ENCODE results near the gene SLC66A2. TPM values are rescaled to one million over a fixed set of nuclear protein-coding genes. Genes with fewer than 3 reads are reported as not detected.

Gene SLC66A2
- total RNA-seq, 2 donors from 2014 or later, result 30.4 to 50.8 TPM

GRCh38 chr18:79863161-79864005, 88.1 kb downstream of the SLC66A2 start:
- 62 to 69% methylated on average over 51 to 88 of the region's 102 CpGs for WGBS, 2 donors
- no peak for ATAC-seq
- DNase-seq, result no peak
- no peaks in the 10 kb centered on the region for H3K4me1 ChIP-seq
- intact Hi-C loops (cut with DNase I), result no loop called here
- H3K36me3 ChIP-seq (replicated peaks in 1 of 2; ENCODE audit: insufficient read depth in 1 of 2, low read depth in 2 of 2), result no peaks in the 10 kb centered on the region
- TF ChIP-seq CTCF (IDR thresholded peaks at IDR 0.05), result no peak
- TF ChIP-seq POLR2A (IDR thresholded peaks at IDR 0.05), result no peak
- no peaks in the 10 kb centered on the region for H3K27me3 ChIP-seq
- H3K4me3 ChIP-seq, result no peak overlapping the region
- no peak overlapping the region for H3K27ac ChIP-seq
- no peaks in the 10 kb centered on the region for H3K9me3 ChIP-seq

GRCh38 chr18:79862562-79862961, 88.9 kb downstream of the SLC66A2 start:
- intact Hi-C loops (cut with DNase I), result no loop called here
- Histone ChIP-seq H3K27me3 (no peaks in the 10 kb centered on the region), H3K27ac (no peak overlapping the region), H3K9me3 (no peaks in the 10 kb centered on the region), H3K4me1 (no peaks in the 10 kb centered on the region), H3K36me3 (replicated peaks in 1 of 2; ENCODE audit: insufficient read depth in 1 of 2, low read depth in 2 of 2) (no peaks in the 10 kb centered on the region), H3K4me3 (no peak overlapping the region)
- 88 to 90% methylated on average over 15 of the region's 15 CpGs for WGBS, 2 donors
- ATAC-seq, result no peak
- DNase-seq, result no peak
- TF ChIP-seq POLR2A (IDR thresholded peaks at IDR 0.05) (no peak), CTCF (IDR thresholded peaks at IDR 0.05) (no peak)

GRCh38 chr18:79861687-79862086, 89.8 kb downstream of the SLC66A2 start:
- Histone ChIP-seq H3K36me3 (replicated peaks in 1 of 2; ENCODE audit: insufficient read depth in 1 of 2, low read depth in 2 of 2) (no peaks in the 10 kb centered on the region), H3K4me3 (no peak overlapping the region), H3K4me1 (peaks cover under 1% of the 10 kb centered on the region), H3K27me3 (no peaks in the 10 kb centered on the region), H3K27ac (no peak overlapping the region), H3K9me3 (no peaks in the 10 kb centered on the region)
- no peak for TF ChIP-seq CTCF (IDR thresholded peaks at IDR 0.05)
- no peak for TF ChIP-seq POLR2A (IDR thresholded peaks at IDR 0.05)
- intact Hi-C loops (cut with DNase I), result no loop called here
- DNase-seq, result no peak
- no peak for ATAC-seq
- WGBS, 2 donors, result 63 to 69% methylated on average over 2 of the region's 2 CpGs

- no peaks in the 10 kb centered on the region for H3K27me3 ChIP-seq
- no peak for ATAC-seq
Measured at GRCh38 chr18:79859314-79859713, 92.1 kb downstream of the SLC66A2 start.

More at GRCh38 chr18:79859314-79859713, 92.1 kb downstream of the SLC66A2 start:
- Histone ChIP-seq H3K4me3 (no peak overlapping the region), H3K27ac (no peak overlapping the region), H3K9me3 (no peaks in the 10 kb centered on the region), H3K36me3 (replicated peaks in 1 of 2; ENCODE audit: insufficient read depth in 1 of 2, low read depth in 2 of 2) (no peaks in the 10 kb centered on the region), H3K4me1 (peaks cover 6% of the 10 kb centered on the region)
- intact Hi-C loops (cut with DNase I), result no loop called here
- WGBS, 2 donors, result 58 to 73% methylated on average over 7 of the region's 7 CpGs
- DNase-seq, result no peak
- no peak for TF ChIP-seq CTCF (IDR thresholded peaks at IDR 0.05)
- TF ChIP-seq POLR2A (IDR thresholded peaks at IDR 0.05), result no peak
